ENCODE results near the gene FAM184B.

- TF ChIP-seq RAD21 (conservative IDR thresholded peaks at IDR 0.05) (no peak), EP300 (conservative IDR thresholded peaks at IDR 0.05; ENCODE audit: poor library complexity, severe bottlenecking) (no peak), TAF1 (IDR thresholded peaks at IDR 0.05; ENCODE audit: low read depth) (no peak), SMC3 (conservative IDR thresholded peaks at IDR 0.05; ENCODE audit: poor library complexity) (no peak), POLR2AphosphoS5 (IDR thresholded peaks at IDR 0.05) (no peak)
- TF ChIP-seq, protein P1, sequence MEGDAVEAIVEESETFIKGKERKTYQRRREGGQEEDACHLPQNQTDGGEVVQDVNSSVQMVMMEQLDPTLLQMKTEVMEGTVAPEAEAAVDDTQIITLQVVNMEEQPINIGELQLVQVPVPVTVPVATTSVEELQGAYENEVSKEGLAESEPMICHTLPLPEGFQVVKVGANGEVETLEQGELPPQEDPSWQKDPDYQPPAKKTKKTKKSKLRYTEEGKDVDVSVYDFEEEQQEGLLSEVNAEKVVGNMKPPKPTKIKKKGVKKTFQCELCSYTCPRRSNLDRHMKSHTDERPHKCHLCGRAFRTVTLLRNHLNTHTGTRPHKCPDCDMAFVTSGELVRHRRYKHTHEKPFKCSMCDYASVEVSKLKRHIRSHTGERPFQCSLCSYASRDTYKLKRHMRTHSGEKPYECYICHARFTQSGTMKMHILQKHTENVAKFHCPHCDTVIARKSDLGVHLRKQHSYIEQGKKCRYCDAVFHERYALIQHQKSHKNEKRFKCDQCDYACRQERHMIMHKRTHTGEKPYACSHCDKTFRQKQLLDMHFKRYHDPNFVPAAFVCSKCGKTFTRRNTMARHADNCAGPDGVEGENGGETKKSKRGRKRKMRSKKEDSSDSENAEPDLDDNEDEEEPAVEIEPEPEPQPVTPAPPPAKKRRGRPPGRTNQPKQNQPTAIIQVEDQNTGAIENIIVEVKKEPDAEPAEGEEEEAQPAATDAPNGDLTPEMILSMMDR (IDR thresholded peaks at IDR 0.05; ENCODE audit: poor library complexity, severe bottlenecking), result no peak
These were observed 13.3 kb upstream of the FAM184B start for GRCh38 chr4:17794730-17795129.

All from neural cell (in vitro differentiated cells).